Fibroblast of lung (primary cell): ENCODE data around the gene SLC45A2. TPM values are rescaled to one million over a fixed set of nuclear protein-coding genes. Genes with fewer than 3 reads are reported as not detected.

Experiments used
- DNase-seq, 2 donors: peaks; one replicate each; pipeline versions ENCODE4 v3.0.0 to v3.0.0-alpha.2; 2010; ENCODE audit warnings: low read depth in 2 of 2
- H2AFZ ChIP-seq: 2 replicates; pipeline ENCODE4 v1.5.1; 2012; ENCODE audit warnings: low read length, control low read depth, inconsistent platforms
- H3K27ac ChIP-seq: 2 replicates; pipeline ENCODE4 v1.5.1; 2011; ENCODE audit warnings: low read length, control low read depth; ENCODE audit not compliant: insufficient read depth
- H3K27me3 ChIP-seq: 2 replicates; pipeline ENCODE4 v1.5.1; 2011; ENCODE audit warnings: mild to moderate bottlenecking, low read length; ENCODE audit not compliant: control insufficient read depth, insufficient read depth
- H3K36me3 ChIP-seq: 2 replicates; pipeline ENCODE4 v1.5.1; 2011; ENCODE audit warnings: low read length; ENCODE audit not compliant: control insufficient read depth, insufficient read depth
- H3K4me1 ChIP-seq: 2 replicates; pipeline ENCODE4 v1.5.1; 2011; ENCODE audit warnings: low read length; ENCODE audit not compliant: control insufficient read depth, insufficient read depth; ENCODE audit errors: extremely low read depth
- H3K4me2 ChIP-seq: 2 replicates; pipeline ENCODE4 v1.5.1; 2011; ENCODE audit warnings: low read length, control low read depth; ENCODE audit not compliant: insufficient read depth; ENCODE audit errors: extremely low read depth
- H3K4me3 ChIP-seq, 4 experiments: fragments of 200-600 bp in 1 of 4; sonication (generic) in 1 of 4; replicated peaks in 1 of 4; 2 replicates each; pipeline ENCODE4 v1.5.1; 2011 to 2016; ENCODE audit warnings: low read length in 4 of 4, low read depth in 3 of 4, mild to moderate bottlenecking in 3 of 4, control low read depth in 2 of 4, inconsistent platforms in 1 of 4, mixed read lengths in 1 of 4; ENCODE audit not compliant: insufficient read depth in 1 of 4; ENCODE audit errors: control extremely low read depth in 1 of 4
- H3K79me2 ChIP-seq: 2 replicates; pipeline ENCODE4 v1.5.1; 2012; ENCODE audit warnings: mild to moderate bottlenecking, low read length, inconsistent platforms; ENCODE audit not compliant: control insufficient read depth, insufficient read depth
- H3K9ac ChIP-seq: 2 replicates; pipeline ENCODE4 v1.5.1; 2011; ENCODE audit warnings: mild to moderate bottlenecking, low read length, control low read depth; ENCODE audit not compliant: insufficient read depth
- H3K9me3 ChIP-seq: 2 replicates; pipeline ENCODE4 v1.5.1; 2012; ENCODE audit warnings: low read depth, low read length; ENCODE audit not compliant: control insufficient read depth, insufficient read depth
- H4K20me1 ChIP-seq: 2 replicates; pipeline ENCODE4 v1.5.1; 2011; ENCODE audit warnings: low read length; ENCODE audit not compliant: control insufficient read depth, insufficient read depth; ENCODE audit errors: extremely low read depth
- EZH2 ChIP-seq: IDR thresholded peaks from 2 replicates; pipeline ENCODE4 v1.5.1; 2012; ENCODE audit warnings: low read length, control low read depth, mild to moderate bottlenecking; ENCODE audit errors: missing control alignments
- polyA plus RNA-seq, 2 donors: library from polyadenylated mRNA; depleted of rRNA in 1 of 2; stranded (reverse) in 1 of 2; unstranded in 1 of 2; fragments of >200 nt; gene quantifications; 2 replicates each; pipeline ENCODE4 v1.2.1, GENCODE V29; 2011 to 2012; ENCODE audit warnings: missing spikeins in 1 of 2
- total RNA-seq: library from RNA; depleted of rRNA; stranded (reverse); fragments of >200 nt; gene quantifications from 2 replicates; pipeline ENCODE4 v1.2.1, GENCODE V29; 2014
- TF ChIP-seq, protein P1 (sequence below), 2 donors: IDR thresholded peaks in 1 of 2; conservative IDR thresholded peaks in 1 of 2; 1 replicate in 1 of 2; 2 replicates in 1 of 2; pipeline ENCODE4 v1.5.1; 2011 to 2012; ENCODE audit warnings: low read length in 2 of 2, control low read depth in 1 of 2, inconsistent platforms in 1 of 2, low read depth in 1 of 2, mild to moderate bottlenecking in 1 of 2

SLC45A2 gene
- total and polyA plus RNA-seq, 2 donors (not counting 1 experiment from before 2014, with no cell fraction given): under 0.01 TPM; not detected in 1

GRCh38 chr5:33944543-33945132, 39.9 kb downstream of the SLC45A2 start:
- Histone ChIP-seq H4K20me1 (no peaks in the 10 kb centered on the region), H3K4me3 (no peak overlapping the region), H3K9me3 (no peaks in the 10 kb centered on the region), H3K27ac (no peak overlapping the region), H3K27me3 (peaks cover 16% of the 10 kb centered on the region), H3K36me3 (no peaks in the 10 kb centered on the region), H2AFZ (no peak overlapping the region), H3K4me1 (no peaks in the 10 kb centered on the region), H3K79me2 (no peaks in the 10 kb centered on the region), H3K4me2 (no peak overlapping the region), H3K9ac (no peak overlapping the region)
- DNase-seq: no peak
- TF ChIP-seq EZH2: no peak
- TF ChIP-seq, protein P1, sequence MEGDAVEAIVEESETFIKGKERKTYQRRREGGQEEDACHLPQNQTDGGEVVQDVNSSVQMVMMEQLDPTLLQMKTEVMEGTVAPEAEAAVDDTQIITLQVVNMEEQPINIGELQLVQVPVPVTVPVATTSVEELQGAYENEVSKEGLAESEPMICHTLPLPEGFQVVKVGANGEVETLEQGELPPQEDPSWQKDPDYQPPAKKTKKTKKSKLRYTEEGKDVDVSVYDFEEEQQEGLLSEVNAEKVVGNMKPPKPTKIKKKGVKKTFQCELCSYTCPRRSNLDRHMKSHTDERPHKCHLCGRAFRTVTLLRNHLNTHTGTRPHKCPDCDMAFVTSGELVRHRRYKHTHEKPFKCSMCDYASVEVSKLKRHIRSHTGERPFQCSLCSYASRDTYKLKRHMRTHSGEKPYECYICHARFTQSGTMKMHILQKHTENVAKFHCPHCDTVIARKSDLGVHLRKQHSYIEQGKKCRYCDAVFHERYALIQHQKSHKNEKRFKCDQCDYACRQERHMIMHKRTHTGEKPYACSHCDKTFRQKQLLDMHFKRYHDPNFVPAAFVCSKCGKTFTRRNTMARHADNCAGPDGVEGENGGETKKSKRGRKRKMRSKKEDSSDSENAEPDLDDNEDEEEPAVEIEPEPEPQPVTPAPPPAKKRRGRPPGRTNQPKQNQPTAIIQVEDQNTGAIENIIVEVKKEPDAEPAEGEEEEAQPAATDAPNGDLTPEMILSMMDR (conservative IDR thresholded peaks at IDR 0.05 in 1 of 2, IDR thresholded peaks at IDR 0.05 in 1 of 2; ENCODE audit: low read depth in 1 of 2, low read length in 2 of 2): no peak

GRCh38 chr5:33941090-33941489, 43.4 kb downstream of the SLC45A2 start:
- DNase-seq: no peak
- H3K27me3 ChIP-seq: peaks cover 43% of the 10 kb centered on the region
- H3K27ac ChIP-seq: no peak overlapping the region
- no peak for TF ChIP-seq EZH2
- TF ChIP-seq, protein P1 (conservative IDR thresholded peaks at IDR 0.05 in 1 of 2, IDR thresholded peaks at IDR 0.05 in 1 of 2; ENCODE audit: low read depth in 1 of 2, low read length in 2 of 2): no peak
- H3K4me3 ChIP-seq: no peak overlapping the region
- no peaks in the 10 kb centered on the region for H3K36me3 ChIP-seq
- H3K4me1 ChIP-seq: no peaks in the 10 kb centered on the region
- no peak overlapping the region for H2AFZ ChIP-seq
- H3K4me2 ChIP-seq: no peak overlapping the region
- no peak overlapping the region for H3K9ac ChIP-seq
- no peaks in the 10 kb centered on the region for H3K79me2 ChIP-seq
- no peaks in the 10 kb centered on the region for H3K9me3 ChIP-seq
- H4K20me1 ChIP-seq: no peaks in the 10 kb centered on the region

DNA sequence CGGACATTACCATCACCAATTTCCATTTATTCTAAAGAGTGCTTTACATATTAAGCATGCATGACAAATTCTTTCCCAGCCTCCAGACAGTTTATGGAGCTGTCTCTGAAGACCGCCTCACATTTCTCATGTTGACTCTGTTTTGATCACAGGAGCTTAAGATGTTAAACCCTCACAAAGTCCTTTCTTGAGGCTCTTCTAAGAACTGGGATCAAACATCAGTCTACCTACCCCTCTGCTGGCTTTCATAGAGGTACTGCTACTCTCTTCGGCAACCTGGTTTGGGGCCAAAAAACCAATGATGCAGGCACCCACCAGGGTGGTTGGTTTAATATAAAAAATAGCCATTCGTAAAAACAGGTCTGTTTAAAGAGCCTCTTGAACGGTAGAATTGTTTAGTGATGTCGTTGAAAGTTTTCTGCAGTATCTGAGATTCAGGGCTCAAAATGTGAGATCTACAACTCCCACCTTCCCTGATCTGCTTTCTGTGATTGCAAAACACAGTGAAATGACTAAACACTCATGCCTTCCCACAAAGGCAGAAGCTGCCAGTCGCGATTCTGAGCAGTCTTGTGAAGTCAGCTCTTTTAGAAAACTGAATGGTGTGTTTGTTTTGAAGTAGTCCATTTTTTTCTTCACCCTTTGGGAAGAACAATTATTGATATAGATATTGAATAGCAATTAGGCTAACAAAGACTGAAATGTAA, 44.8 kb downstream of the SLC45A2 start:
- peaks cover 43% of the 10 kb centered on the region for H3K27me3 ChIP-seq
- DNase-seq: peak; percentile 29 to 49
- H3K36me3 ChIP-seq: no peaks in the 10 kb centered on the region
- no peak overlapping the region for H2AFZ ChIP-seq
- no peak overlapping the region for H3K4me3 ChIP-seq
- H3K9ac ChIP-seq: no peak overlapping the region
- TF ChIP-seq, protein P1 (conservative IDR thresholded peaks at IDR 0.05 in 1 of 2, IDR thresholded peaks at IDR 0.05 in 1 of 2; ENCODE audit: low read depth in 1 of 2, low read length in 2 of 2): no peak
- TF ChIP-seq EZH2: no peak
- H4K20me1 ChIP-seq: no peaks in the 10 kb centered on the region
- no peaks in the 10 kb centered on the region for H3K79me2 ChIP-seq
- no peaks in the 10 kb centered on the region for H3K4me1 ChIP-seq
- H3K27ac ChIP-seq: no peak overlapping the region
- H3K4me2 ChIP-seq: no peak overlapping the region
- H3K9me3 ChIP-seq: no peaks in the 10 kb centered on the region
